GM12892 (cell line): ENCODE results near the gene MAEL.

Experiments used
- POLR2A ChIP-seq: IDR thresholded peaks from 2 replicates; pipeline ENCODE4 v1.6.1; 2011; ENCODE audit warnings: low read depth, low read length, control low read depth
- TAF1 ChIP-seq: IDR thresholded peaks from 2 replicates; pipeline ENCODE4 v1.6.1; 2011; ENCODE audit warnings: low read depth, mild to moderate bottlenecking, control low read depth, low read length, borderline replicate concordance

DNA sequence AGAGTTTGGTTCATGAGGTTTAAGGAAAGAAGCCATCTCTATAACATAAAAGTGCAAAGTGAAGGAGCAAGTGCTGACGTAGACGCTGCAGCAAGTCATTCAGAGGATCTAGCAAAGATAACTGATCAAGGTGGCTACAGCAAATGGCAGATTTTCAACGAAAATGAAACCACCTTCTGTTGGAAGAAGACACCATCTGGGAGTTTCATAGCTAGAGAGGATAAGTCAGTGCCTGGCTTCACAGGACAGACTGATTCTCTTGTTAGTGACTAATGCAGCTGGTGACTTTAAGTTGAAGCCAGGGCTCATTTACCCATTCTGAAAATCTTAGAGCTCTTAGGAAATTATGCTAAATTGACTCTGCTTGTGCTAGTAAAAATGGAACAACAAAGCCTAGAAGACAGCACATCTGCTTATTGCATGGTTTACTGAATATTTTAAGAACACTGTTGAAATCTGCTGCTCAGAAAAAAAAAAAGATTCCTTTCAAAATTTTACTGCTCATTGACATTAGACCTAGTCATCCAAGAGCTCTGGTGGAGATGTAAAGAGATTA, 10.5 kb downstream of the MAEL start:
- TF ChIP-seq POLR2A: no peak
- TF ChIP-seq TAF1: no peak
